T-helper 1 cell treated with Interleukin-12 subunit alpha and Interleukin-12 subunit beta and Interleukin-4 antibody, amounts not matched to agents 30 μg/mL and 1 μg/mL, for 36 hours (primary cell): ENCODE results near the gene XIAP.
"Not testable (repeated sequence)": the region's sequence is repeated elsewhere in the genome, so short reads cannot be mapped to it uniquely, and the experiment has no call there.

Experiments used
- H3K27ac Mint-ChIP-seq: one replicate; pipeline ENCODE4 v1.8.0; 2021; ENCODE audit warnings: mild to moderate bottlenecking, mixed read lengths
- H3K27me3 Mint-ChIP-seq: one replicate; pipeline ENCODE4 v1.8.0; 2021; ENCODE audit warnings: low read depth, mixed read lengths
- H3K36me3 Mint-ChIP-seq: one replicate; pipeline ENCODE4 v1.8.0; 2021; ENCODE audit warnings: low read depth, mixed read lengths
- H3K4me1 Mint-ChIP-seq: one replicate; pipeline ENCODE4 v1.8.0; 2021; ENCODE audit warnings: low read depth, mixed read lengths
- H3K4me3 Mint-ChIP-seq: one replicate; pipeline ENCODE4 v1.8.0; 2021; ENCODE audit warnings: mild to moderate bottlenecking, moderate library complexity, mixed read lengths
- H3K9me3 Mint-ChIP-seq: one replicate; pipeline ENCODE4 v1.8.0; 2021; ENCODE audit warnings: mixed read lengths

Gene XIAP

DNA sequence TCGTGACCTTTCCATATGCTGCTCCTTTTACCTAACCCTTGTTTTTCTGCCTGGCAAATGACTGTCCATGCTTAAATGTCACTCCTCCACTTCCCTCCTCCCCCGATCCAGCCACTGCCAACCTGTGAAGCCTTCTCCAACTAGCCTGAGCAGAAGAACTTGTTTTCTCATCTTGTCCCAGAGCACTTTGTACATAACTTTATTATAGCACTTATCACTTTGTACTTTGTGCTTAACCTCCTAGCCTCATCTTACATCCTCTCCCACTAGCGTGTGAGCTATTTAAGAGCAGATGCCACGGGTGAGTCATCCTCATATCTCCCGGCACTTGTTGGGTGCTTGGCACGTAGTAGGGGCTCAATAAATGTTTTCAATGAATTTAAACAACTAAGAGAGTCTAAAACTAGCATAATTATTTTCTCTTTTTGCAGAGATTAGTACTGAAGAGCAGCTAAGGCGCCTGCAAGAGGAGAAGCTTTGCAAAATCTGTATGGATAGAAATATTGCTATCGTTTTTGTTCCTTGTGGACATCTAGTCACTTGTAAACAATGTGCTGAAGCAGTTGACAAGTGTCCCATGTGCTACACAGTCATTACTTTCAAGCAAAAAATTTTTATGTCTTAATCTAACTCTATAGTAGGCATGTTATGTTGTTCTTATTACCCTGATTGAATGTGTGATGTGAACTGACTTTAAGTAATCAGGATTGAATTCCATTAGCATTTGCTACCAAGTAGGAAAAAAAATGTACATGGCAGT, 46.9 kb downstream of the XIAP start:
- Mint-ChIP-seq H3K4me3 (no peak overlapping the region), H3K9me3 (no peaks in the 10 kb centered on the region), H3K4me1 (peaks cover 5% of the 10 kb centered on the region), H3K27ac (no peak overlapping the region), H3K36me3 (peaks cover 31% of the 10 kb centered on the region), H3K27me3 (no peaks in the 10 kb centered on the region)

GRCh38 chrX:123909523-123909922, 49.7 kb downstream of the XIAP start:
- no peak overlapping the region for H3K4me3 Mint-ChIP-seq
- no peaks in the 10 kb centered on the region for H3K27me3 Mint-ChIP-seq
- peaks cover 5% of the 10 kb centered on the region for H3K4me1 Mint-ChIP-seq
- H3K9me3 Mint-ChIP-seq = no peaks in the 10 kb centered on the region
- peaks cover 20% of the 10 kb centered on the region for H3K36me3 Mint-ChIP-seq
- H3K27ac Mint-ChIP-seq = no peak overlapping the region

DNA sequence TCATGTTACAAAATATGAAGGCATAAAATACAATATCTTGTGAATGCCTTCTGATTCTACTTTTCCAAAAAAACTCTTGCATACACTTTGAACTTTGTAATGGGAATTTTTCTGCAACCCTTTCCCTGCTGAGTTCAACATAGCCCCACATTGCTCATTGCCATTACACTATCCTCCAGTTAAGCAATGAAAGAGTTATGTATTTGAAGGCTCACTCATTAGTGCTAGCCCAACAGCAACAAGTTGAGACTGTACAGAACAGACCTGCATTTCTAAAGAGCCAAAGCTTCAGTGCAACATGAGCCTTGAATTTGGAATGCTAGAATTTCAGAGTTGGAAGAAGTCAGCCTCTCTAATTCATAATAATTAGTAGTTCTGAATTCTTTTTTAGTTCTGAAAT, 57.2 kb downstream of the XIAP start:
- H3K36me3 Mint-ChIP-seq = no peaks in the 10 kb centered on the region
- H3K4me1 Mint-ChIP-seq = no peaks in the 10 kb centered on the region
- no peaks in the 10 kb centered on the region for H3K27me3 Mint-ChIP-seq
- H3K9me3 Mint-ChIP-seq = no peaks in the 10 kb centered on the region
- no peak overlapping the region for H3K27ac Mint-ChIP-seq
- no peak overlapping the region for H3K4me3 Mint-ChIP-seq

GRCh38 chrX:123918106-123918721, 58.4 kb downstream of the XIAP start:
- no peaks in the 10 kb centered on the region for H3K36me3 Mint-ChIP-seq
- no peak overlapping the region for H3K27ac Mint-ChIP-seq
- H3K9me3 Mint-ChIP-seq = no peaks in the 10 kb centered on the region
- no peak overlapping the region for H3K4me3 Mint-ChIP-seq
- H3K4me1 Mint-ChIP-seq = no peaks in the 10 kb centered on the region
- no peaks in the 10 kb centered on the region for H3K27me3 Mint-ChIP-seq

DNA sequence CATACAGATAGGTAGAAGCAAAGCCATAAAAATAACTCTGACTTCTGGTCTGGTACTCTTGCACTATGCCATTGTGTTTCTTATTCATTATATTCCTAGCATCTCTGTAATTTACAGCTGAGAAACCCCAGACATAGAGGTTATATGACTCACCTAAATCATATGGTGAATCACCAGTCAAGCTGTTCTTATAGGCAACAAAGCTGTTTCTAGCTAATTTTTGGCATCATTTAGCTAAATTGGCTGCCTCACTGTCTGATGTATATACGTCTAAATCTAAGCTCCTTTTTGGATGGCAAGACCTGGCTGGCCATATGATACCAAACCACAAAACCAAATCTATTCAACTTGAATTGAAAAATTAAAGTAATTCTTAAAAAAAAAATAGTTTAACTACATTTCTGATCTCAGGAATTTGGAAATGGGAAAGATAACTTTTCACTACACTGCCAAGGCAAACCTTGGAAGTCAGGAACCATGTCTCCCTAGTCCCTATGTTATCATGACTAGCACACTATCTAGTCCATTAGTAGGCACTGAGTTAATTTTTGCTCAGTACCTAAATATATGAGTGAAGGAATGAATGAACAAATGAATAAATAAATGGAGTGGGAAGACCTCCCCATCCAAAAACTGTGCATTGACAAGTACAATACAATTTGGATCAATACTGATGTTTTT, 60.4 kb downstream of the XIAP start:
- no peaks in the 10 kb centered on the region for H3K9me3 Mint-ChIP-seq
- no peaks in the 10 kb centered on the region for H3K27me3 Mint-ChIP-seq
- H3K27ac Mint-ChIP-seq = no peak overlapping the region
- H3K36me3 Mint-ChIP-seq = no peaks in the 10 kb centered on the region
- no peaks in the 10 kb centered on the region for H3K4me1 Mint-ChIP-seq
- H3K4me3 Mint-ChIP-seq = no peak overlapping the region

GRCh38 chrX:123923211-123923610, 63.4 kb downstream of the XIAP start:
- Mint-ChIP-seq H3K27me3 (no peaks in the 10 kb centered on the region), H3K27ac (no peak overlapping the region), H3K4me1 (no peaks in the 10 kb centered on the region), H3K9me3 (no peaks in the 10 kb centered on the region), H3K36me3 (no peaks in the 10 kb centered on the region), H3K4me3 (no peak overlapping the region)

DNA sequence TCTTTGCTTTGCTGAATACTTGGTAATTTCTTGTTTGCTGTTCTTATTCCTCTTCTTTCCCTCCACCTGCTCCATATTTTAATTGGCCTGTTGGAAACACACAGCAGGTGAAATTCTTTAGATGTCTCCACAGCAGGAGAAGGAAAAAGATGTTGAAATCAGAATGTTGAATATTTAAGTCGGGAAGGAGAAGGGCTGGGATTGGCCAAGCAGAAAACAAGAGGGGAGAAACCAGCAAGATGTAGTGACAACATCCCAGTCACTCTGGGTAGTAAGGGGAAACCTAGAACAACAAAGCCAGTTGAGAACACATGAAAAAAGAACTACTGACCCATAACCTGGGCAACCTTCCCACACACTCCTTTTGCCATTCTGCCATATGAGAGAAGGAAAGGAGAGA, 64.3 kb downstream of the XIAP start:
- no peaks in the 10 kb centered on the region for H3K36me3 Mint-ChIP-seq
- H3K4me1 Mint-ChIP-seq = no peaks in the 10 kb centered on the region
- no peaks in the 10 kb centered on the region for H3K9me3 Mint-ChIP-seq
- no peaks in the 10 kb centered on the region for H3K27me3 Mint-ChIP-seq
- no peak overlapping the region for H3K4me3 Mint-ChIP-seq
- H3K27ac Mint-ChIP-seq = no peak overlapping the region

DNA sequence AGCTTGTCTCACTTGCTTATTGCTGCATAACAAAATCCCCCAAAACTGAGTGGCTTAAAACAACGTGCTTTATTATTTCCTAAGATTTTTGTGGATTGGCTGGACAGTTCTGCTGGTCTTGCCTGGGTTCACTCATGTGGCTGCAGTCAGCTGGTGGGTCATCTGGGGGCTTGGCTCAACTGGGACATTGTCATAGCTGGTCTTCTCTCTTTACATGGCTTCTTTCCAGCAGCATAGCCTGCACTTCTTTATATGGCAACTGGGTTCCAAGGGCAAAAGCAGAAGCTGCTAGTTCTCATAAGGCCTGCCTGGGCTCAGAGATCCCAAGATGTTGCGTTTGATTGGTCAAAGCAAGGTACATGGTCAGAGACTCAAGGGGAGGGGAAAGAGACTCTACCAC, 68.0 kb downstream of the XIAP start:
- Mint-ChIP-seq H3K36me3 (peaks cover 1% of the 10 kb centered on the region), H3K4me1 (no peaks in the 10 kb centered on the region), H3K27ac (no peak overlapping the region), H3K27me3 (no peaks in the 10 kb centered on the region), H3K4me3 (no peak overlapping the region), H3K9me3 (no peaks in the 10 kb centered on the region)

DNA sequence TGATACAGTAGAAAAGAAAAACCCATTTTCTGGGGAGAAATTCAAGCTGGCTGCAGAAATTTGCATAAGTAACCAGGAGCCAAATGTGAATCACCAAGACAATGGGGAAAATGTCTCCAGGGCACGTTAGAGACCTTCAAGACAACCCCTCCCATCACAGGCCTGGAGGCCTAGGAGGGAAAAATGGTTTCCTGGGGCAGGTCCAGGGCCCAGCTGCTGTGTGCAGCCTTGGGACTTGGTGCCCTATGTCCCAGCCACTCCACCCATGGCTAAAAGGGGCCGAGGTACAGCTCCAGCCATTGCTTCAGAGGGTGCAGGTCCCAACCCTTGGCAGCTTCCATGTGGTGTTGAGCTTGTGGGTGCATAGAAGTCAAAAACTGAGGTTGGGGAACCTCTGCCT, 72.2 kb downstream of the XIAP start:
- H3K9me3 Mint-ChIP-seq, H3K27ac Mint-ChIP-seq, H3K4me1 Mint-ChIP-seq, H3K4me3 Mint-ChIP-seq, H3K36me3 Mint-ChIP-seq, H3K27me3 Mint-ChIP-seq: not testable (repeated sequence)

DNA sequence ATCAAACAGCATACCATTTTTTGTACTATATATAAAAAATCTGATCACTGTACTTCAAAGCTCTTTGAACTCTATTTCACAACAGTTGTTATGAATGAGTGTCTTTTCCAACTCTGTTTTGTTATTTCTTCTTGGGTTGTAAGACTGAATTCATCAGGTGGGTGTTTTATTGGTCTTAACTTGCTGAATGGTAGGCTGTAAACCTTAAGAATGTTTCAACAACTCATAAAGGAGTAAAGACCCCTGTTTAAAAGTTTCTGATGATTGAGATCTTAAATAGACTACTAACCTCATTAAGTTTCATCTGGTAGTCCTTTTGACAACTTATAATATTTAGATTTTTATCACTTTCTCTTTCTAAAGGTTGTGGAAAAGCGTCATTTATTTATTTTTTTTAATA, 83.2 kb downstream of the XIAP start:
- no peaks in the 10 kb centered on the region for H3K9me3 Mint-ChIP-seq
- H3K27ac Mint-ChIP-seq = no peak overlapping the region
- H3K27me3 Mint-ChIP-seq = no peaks in the 10 kb centered on the region
- no peaks in the 10 kb centered on the region for H3K36me3 Mint-ChIP-seq
- H3K4me3 Mint-ChIP-seq = no peak overlapping the region
- no peaks in the 10 kb centered on the region for H3K4me1 Mint-ChIP-seq

DNA sequence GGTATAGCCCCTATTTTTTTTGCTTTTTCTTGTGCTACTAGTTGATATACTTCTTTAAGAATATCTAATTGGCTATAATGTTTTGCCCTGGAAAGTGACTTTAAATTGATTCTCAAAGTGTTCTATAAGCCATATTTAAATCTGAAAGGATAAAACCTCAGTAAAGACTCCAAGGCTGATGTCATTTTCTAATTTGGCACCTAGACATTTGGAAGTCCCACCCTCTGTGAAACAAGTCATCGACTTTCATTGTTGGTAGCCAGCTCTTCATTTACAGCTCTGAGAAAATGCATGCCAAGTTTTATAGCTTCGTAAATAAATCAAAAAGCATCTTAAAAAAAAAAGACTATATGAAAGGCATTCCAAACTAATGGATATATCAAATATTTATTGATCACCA, 83.6 kb downstream of the XIAP start:
- no peak overlapping the region for H3K4me3 Mint-ChIP-seq

GRCh38 chrX:123949846-123950245, 90.0 kb downstream of the XIAP start:
- H3K27me3 Mint-ChIP-seq = no peaks in the 10 kb centered on the region
- no peak overlapping the region for H3K27ac Mint-ChIP-seq
- H3K4me3 Mint-ChIP-seq = no peak overlapping the region
- H3K36me3 Mint-ChIP-seq = no peaks in the 10 kb centered on the region
- no peaks in the 10 kb centered on the region for H3K9me3 Mint-ChIP-seq
- no peaks in the 10 kb centered on the region for H3K4me1 Mint-ChIP-seq

More for the DNA sequence above, 83.6 kb downstream of the XIAP start:
- Mint-ChIP-seq H3K4me1 (no peaks in the 10 kb centered on the region), H3K27ac (no peak overlapping the region), H3K9me3 (no peaks in the 10 kb centered on the region), H3K36me3 (no peaks in the 10 kb centered on the region), H3K27me3 (no peaks in the 10 kb centered on the region)

DNA sequence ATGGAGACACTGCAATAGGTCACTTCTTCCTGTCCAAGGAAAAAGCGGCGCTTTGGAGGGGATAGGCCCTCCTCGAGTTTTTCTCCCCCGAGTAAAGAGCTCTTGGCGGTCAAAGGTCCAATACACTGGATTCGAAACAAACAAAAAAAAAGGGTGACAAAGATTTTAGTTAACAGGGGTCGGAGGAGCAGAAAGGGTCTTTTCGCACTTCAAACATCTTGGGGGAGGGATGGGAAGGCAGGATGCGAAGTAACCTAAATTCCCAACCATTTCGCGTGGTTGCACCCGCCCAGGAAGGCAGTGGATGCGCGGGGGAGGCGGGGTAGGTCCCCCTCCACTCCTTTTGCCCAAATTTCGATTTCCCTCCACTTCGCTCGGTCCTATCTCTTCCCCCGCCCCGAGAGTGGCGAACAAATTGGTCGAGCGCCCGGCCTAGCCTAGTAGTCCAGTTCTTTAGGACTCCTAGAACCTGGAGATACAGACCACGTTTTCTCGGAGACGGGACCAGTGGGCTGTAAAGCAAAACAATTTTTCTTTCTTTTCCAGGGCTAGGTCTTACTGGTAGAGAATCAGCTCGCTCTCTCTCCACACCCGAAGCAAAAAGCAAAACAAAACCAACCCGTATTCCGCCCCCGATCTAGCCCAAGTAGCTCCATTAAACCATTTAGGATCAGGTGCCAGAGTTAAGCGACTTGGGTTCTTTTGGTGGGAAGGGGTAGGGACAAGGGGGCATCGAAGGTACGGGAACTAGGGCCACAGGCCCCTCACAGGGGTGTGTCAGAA, 99.6 kb downstream of the XIAP start:
- H3K4me1 Mint-ChIP-seq = peaks cover 16% of the 10 kb centered on the region
- no peaks in the 10 kb centered on the region for H3K9me3 Mint-ChIP-seq
- no peaks in the 10 kb centered on the region for H3K27me3 Mint-ChIP-seq
- H3K27ac Mint-ChIP-seq = peak overlapping the region; percentile 99
- H3K4me3 Mint-ChIP-seq = peak overlapping the region; percentile 98
- peaks cover 18% of the 10 kb centered on the region for H3K36me3 Mint-ChIP-seq

GRCh38 chrX:123960956-123961267, 101.1 kb downstream of the XIAP start:
- Mint-ChIP-seq H3K27me3 (no peaks in the 10 kb centered on the region), H3K36me3 (peaks cover 19% of the 10 kb centered on the region), H3K4me1 (peaks cover 23% of the 10 kb centered on the region), H3K4me3 (peak overlapping the region; percentile 98), H3K27ac (peak overlapping the region; percentile 99), H3K9me3 (no peaks in the 10 kb centered on the region)
